Measurements from ENCODE around the gene ANKAR.

DNA sequence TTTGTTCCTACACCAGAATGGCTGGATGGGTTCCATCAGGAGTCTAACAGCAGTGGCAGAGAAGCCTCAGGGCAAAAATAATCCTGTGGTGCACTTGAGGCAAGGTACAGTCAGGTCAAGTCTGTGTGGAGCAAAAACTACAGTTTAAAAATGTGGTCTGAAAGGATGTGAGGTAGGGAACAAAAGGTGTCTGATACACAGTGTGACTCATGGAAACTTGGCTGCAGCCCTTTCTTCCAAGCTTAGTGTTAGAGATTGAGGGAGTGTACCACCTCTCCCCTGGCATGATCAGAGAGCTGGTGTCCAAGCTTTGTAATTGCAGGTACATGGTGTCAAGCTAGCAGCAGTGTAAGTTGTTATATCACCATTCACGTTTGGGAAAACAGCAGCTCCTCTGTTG, 8.9 kb downstream of the ANKAR start:
- no peak for TF ChIP-seq SIN3A (IDR thresholded peaks at IDR 0.05; ENCODE audit: borderline replicate concordance, insufficient read depth, low read depth, low read length)
- TF ChIP-seq, protein P1, sequence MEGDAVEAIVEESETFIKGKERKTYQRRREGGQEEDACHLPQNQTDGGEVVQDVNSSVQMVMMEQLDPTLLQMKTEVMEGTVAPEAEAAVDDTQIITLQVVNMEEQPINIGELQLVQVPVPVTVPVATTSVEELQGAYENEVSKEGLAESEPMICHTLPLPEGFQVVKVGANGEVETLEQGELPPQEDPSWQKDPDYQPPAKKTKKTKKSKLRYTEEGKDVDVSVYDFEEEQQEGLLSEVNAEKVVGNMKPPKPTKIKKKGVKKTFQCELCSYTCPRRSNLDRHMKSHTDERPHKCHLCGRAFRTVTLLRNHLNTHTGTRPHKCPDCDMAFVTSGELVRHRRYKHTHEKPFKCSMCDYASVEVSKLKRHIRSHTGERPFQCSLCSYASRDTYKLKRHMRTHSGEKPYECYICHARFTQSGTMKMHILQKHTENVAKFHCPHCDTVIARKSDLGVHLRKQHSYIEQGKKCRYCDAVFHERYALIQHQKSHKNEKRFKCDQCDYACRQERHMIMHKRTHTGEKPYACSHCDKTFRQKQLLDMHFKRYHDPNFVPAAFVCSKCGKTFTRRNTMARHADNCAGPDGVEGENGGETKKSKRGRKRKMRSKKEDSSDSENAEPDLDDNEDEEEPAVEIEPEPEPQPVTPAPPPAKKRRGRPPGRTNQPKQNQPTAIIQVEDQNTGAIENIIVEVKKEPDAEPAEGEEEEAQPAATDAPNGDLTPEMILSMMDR (IDR thresholded peaks at IDR 0.05), result no peak
- TF ChIP-seq TCF7L2 (IDR thresholded peaks at IDR 0.05; ENCODE audit: low read depth, low read length), result no peak
- TF ChIP-seq POLR2AphosphoS5 (IDR thresholded peaks at IDR 0.05; ENCODE audit: low read depth, low read length), result no peak
- TF ChIP-seq, protein P2, sequence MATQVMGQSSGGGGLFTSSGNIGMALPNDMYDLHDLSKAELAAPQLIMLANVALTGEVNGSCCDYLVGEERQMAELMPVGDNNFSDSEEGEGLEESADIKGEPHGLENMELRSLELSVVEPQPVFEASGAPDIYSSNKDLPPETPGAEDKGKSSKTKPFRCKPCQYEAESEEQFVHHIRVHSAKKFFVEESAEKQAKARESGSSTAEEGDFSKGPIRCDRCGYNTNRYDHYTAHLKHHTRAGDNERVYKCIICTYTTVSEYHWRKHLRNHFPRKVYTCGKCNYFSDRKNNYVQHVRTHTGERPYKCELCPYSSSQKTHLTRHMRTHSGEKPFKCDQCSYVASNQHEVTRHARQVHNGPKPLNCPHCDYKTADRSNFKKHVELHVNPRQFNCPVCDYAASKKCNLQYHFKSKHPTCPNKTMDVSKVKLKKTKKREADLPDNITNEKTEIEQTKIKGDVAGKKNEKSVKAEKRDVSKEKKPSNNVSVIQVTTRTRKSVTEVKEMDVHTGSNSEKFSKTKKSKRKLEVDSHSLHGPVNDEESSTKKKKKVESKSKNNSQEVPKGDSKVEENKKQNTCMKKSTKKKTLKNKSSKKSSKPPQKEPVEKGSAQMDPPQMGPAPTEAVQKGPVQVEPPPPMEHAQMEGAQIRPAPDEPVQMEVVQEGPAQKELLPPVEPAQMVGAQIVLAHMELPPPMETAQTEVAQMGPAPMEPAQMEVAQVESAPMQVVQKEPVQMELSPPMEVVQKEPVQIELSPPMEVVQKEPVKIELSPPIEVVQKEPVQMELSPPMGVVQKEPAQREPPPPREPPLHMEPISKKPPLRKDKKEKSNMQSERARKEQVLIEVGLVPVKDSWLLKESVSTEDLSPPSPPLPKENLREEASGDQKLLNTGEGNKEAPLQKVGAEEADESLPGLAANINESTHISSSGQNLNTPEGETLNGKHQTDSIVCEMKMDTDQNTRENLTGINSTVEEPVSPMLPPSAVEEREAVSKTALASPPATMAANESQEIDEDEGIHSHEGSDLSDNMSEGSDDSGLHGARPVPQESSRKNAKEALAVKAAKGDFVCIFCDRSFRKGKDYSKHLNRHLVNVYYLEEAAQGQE (IDR thresholded peaks at IDR 0.05; ENCODE audit: insufficient read depth in 1 of 2, low read depth in 2 of 2, low read length in 1 of 2), result no peak

Data from Panc1 (cell line).